ENCODE data around the gene C2CD4B.
A peak's percentile ranks its signal among the peaks of the same experiment; 100 is the strongest.

C2CD4B gene

GRCh38 chr15:62165104-62165792 lies at the start of gene C2CD4B:
Gene C2CD4B, minus strand, starts transcription at chr15:62165285. Its CDS starts 301 bp downstream, at chr15:62164984.
- DNase-seq, result peak in 1 of 2 experiments; percentile 15

GRCh38 chr15:62212741-62213140 lies 47.7 kb upstream of the C2CD4B start:
- DNase-seq, result no peak

- DNase-seq, result no peak
These were observed 46.3 kb upstream of the C2CD4B start for GRCh38 chr15:62211348-62211747.

GRCh38 chr15:62209821-62210220 lies 44.7 kb upstream of the C2CD4B start:
- no peak for DNase-seq

GRCh38 chr15:62209322-62209721 lies 44.2 kb upstream of the C2CD4B start:
- no peak for DNase-seq

- DNase-seq, result no peak
These were observed 43.8 kb upstream of the C2CD4B start for GRCh38 chr15:62208884-62209283.

- DNase-seq, result no peak
These were observed 43.3 kb upstream of the C2CD4B start for GRCh38 chr15:62208367-62208766.

- no peak for DNase-seq
These were observed 25.6 kb upstream of the C2CD4B start for GRCh38 chr15:62190675-62191074.

- DNase-seq, result no peak
These were observed 25.2 kb upstream of the C2CD4B start for GRCh38 chr15:62190274-62190673.

GRCh38 chr15:62188744-62189143 lies 23.7 kb upstream of the C2CD4B start:
- no peak for DNase-seq

GRCh38 chr15:62187910-62188309 lies 22.8 kb upstream of the C2CD4B start:
- no peak for DNase-seq

GRCh38 chr15:62187425-62187824 lies 22.3 kb upstream of the C2CD4B start:
- no peak for DNase-seq

- DNase-seq, result no peak
These were observed 21.5 kb upstream of the C2CD4B start for GRCh38 chr15:62186578-62186977.

- no peak for DNase-seq
These were observed 18.0 kb upstream of the C2CD4B start for GRCh38 chr15:62183130-62183529.

GRCh38 chr15:62173215-62173614 lies 8.1 kb upstream of the C2CD4B start:
- no peak for DNase-seq

GRCh38 chr15:62171882-62172281 lies 6.8 kb upstream of the C2CD4B start:
- DNase-seq, result no peak

- DNase-seq, result no peak
These were observed 799 bp upstream of the C2CD4B start for GRCh38 chr15:62165793-62166375.

GRCh38 chr15:62164396-62165103 lies 535 bp downstream of the C2CD4B start:
- peak in 1 of 2 experiments; percentile 11 for DNase-seq

- no peak for DNase-seq
These were observed 1.1 kb downstream of the C2CD4B start for GRCh38 chr15:62164014-62164395.

- DNase-seq, result no peak
These were observed 1.6 kb downstream of the C2CD4B start for GRCh38 chr15:62163397-62164013.

- DNase-seq, result peak in 1 of 2 experiments; percentile 13
These were observed 11.9 kb downstream of the C2CD4B start for GRCh38 chr15:62153228-62153627.

- DNase-seq, result no peak
These were observed 14.6 kb downstream of the C2CD4B start for GRCh38 chr15:62150445-62150844.

- no peak for DNase-seq
These were observed 15.4 kb downstream of the C2CD4B start for GRCh38 chr15:62149729-62150128.

GRCh38 chr15:62147551-62147950 lies 17.5 kb downstream of the C2CD4B start:
- no peak for DNase-seq
